SK-N-SH (cell line): ENCODE data around the gene TSEN15. TPM values are rescaled to one million over a fixed set of nuclear protein-coding genes. Genes with fewer than 3 reads are reported as not detected.

Experiments
- CTCF ChIA-PET: fragments of 300-600, 350-600 bp; formaldehyde crosslinking; extraction: SDS; loops from one replicate; lab custom pipeline; 2021; lab: Yijun Ruan, JAX
- POLR2A ChIA-PET: fragments of 350-600 bp; sonication (Branson Sonifier 250); formaldehyde crosslinking; extraction: SDS; loops from one replicate; lab custom pipeline; 2020; ENCODE audit warnings: antibody characterized with exemption, inconsistent platforms; lab: Yijun Ruan, JAX
- DNase-seq: peaks from one replicate; pipeline ENCODE4 v3.0.0; 2012
- H2AFZ ChIP-seq: fragments of 200-600 bp; sonication (generic); 2 replicates; pipeline ENCODE4 v1.8.1; 2016; ENCODE audit warnings: antibody characterized with exemption, mild to moderate bottlenecking, low read depth
- H3F3A ChIP-seq: fragments of 200-600 bp; sonication (generic); replicated peaks from 2 replicates; pipeline ENCODE3; 2016; ENCODE audit warnings: antibody characterized with exemption, mild to moderate bottlenecking; ENCODE audit not compliant: insufficient read depth
- H3K27ac ChIP-seq, 2 experiments: fragments of 200-500 bp in 1 of 2; fragments of 200-600 bp in 1 of 2; sonication (Bioruptor generic) in 1 of 2; sonication (generic), shearing (Covaris generic) in 1 of 2; 2 replicates each; pipeline versions ENCODE4 v1.5.1 to v1.6.1; 2014 to 2016; ENCODE audit warnings: low read depth in 2 of 2, inconsistent platforms in 1 of 2, low read length in 1 of 2, mild to moderate bottlenecking in 1 of 2, mixed read lengths in 1 of 2
- H3K27me3 ChIP-seq: fragments of 200-600 bp; sonication (generic), shearing (Covaris generic); 2 replicates; pipeline ENCODE4 v1.6.1; 2016; ENCODE audit warnings: mixed run types; ENCODE audit not compliant: insufficient read depth
- H3K36me3 ChIP-seq, 2 experiments: fragments of 200-500 bp in 1 of 2; fragments of 200-600 bp in 1 of 2; sonication (Bioruptor generic) in 1 of 2; sonication (generic) in 1 of 2; replicated peaks in 1 of 2; 2 replicates each; pipeline versions ENCODE3 to v1.5.1; 2014 to 2016; ENCODE audit warnings: low read length in 1 of 2, mild to moderate bottlenecking in 1 of 2; ENCODE audit not compliant: insufficient read depth in 2 of 2, control insufficient read depth in 1 of 2
- H3K4me1 ChIP-seq, 2 experiments: fragments of 200-500 bp in 1 of 2; fragments of 200-600 bp in 1 of 2; sonication (Bioruptor generic) in 1 of 2; sonication (generic), shearing (Covaris generic) in 1 of 2; 2 replicates each; pipeline versions ENCODE4 v1.5.1 to v1.6.1; 2014 to 2016; ENCODE audit warnings: low read depth in 1 of 2, low read length in 1 of 2, mixed run types in 1 of 2; ENCODE audit not compliant: insufficient read depth in 2 of 2, control insufficient read depth in 1 of 2
- H3K4me2 ChIP-seq: fragments of 200-600 bp; sonication (generic), shearing (Covaris generic); 2 replicates; pipeline ENCODE4 v1.6.1; 2017; ENCODE audit warnings: mixed run types
- H3K4me3 ChIP-seq, 2 experiments: fragments of 200-500 bp in 1 of 2; fragments of 200-600 bp in 1 of 2; sonication (Bioruptor generic) in 1 of 2; sonication (generic), shearing (Covaris generic) in 1 of 2; 2 replicates each; pipeline versions ENCODE4 v1.5.1 to v1.8.1; 2014 to 2016; ENCODE audit warnings: low read depth in 2 of 2, inconsistent platforms in 1 of 2, low read length in 1 of 2, mild to moderate bottlenecking in 1 of 2, mixed read lengths in 1 of 2, moderate library complexity in 1 of 2
- H3K79me2 ChIP-seq: fragments of 200-600 bp; sonication (generic); 2 replicates; pipeline ENCODE4 v1.8.1; 2017; ENCODE audit warnings: mild to moderate bottlenecking; ENCODE audit not compliant: insufficient read depth
- H3K9ac ChIP-seq: fragments of 200-600 bp; sonication (generic); 2 replicates; pipeline ENCODE4 v1.6.1; 2017; ENCODE audit warnings: mixed run types
- H3K9me2 ChIP-seq: fragments of 200-600 bp; sonication (generic); 2 replicates; pipeline ENCODE4 v1.6.1; 2017; ENCODE audit warnings: mixed run types
- H3K9me3 ChIP-seq: fragments of 200-600 bp; sonication (generic); 2 replicates; pipeline ENCODE4 v1.6.1; 2017; ENCODE audit warnings: mixed run types, mild to moderate bottlenecking, moderate library complexity
- H4K20me1 ChIP-seq: fragments of 200-600 bp; sonication (generic); 2 replicates; pipeline ENCODE4 v1.6.1; 2017; ENCODE audit warnings: mild to moderate bottlenecking, mixed run types; ENCODE audit not compliant: insufficient read depth
- EP300 ChIP-seq, 2 experiments: IDR thresholded peaks; 2 replicates each; pipeline versions ENCODE4 v1.4.0 to v1.6.1; 2012; ENCODE audit warnings: borderline replicate concordance in 1 of 2, low read depth in 1 of 2, low read length in 1 of 2
- FOSL2 ChIP-seq: IDR thresholded peaks from 2 replicates; pipeline ENCODE4 v1.4.0; 2012; ENCODE audit warnings: low read depth, mild to moderate bottlenecking, moderate library complexity, borderline replicate concordance
- FOXJ3 ChIP-seq: sonication (generic); formaldehyde crosslinking; IDR thresholded peaks from 2 replicates; pipeline ENCODE4 v1.5.1; 2020; ENCODE audit warnings: mild to moderate bottlenecking, missing genetic modification reagents
- GABPA ChIP-seq: IDR thresholded peaks from 2 replicates; pipeline ENCODE4 v1.4.0; 2012; ENCODE audit warnings: low read depth, mild to moderate bottlenecking
- GATA2 ChIP-seq: sonication (generic); formaldehyde crosslinking; IDR thresholded peaks from 2 replicates; pipeline ENCODE4 v1.5.0; 2020; ENCODE audit warnings: mild to moderate bottlenecking, missing genetic modification reagents
- MXI1 ChIP-seq: IDR thresholded peaks from 2 replicates; pipeline ENCODE4 v1.6.1; 2012; ENCODE audit warnings: mild to moderate bottlenecking, low read depth, low read length, improper control_type of control experiment
- NFIC ChIP-seq: IDR thresholded peaks from 2 replicates; pipeline ENCODE4 v1.4.0; 2012; ENCODE audit warnings: borderline replicate concordance
- PBX3 ChIP-seq: IDR thresholded peaks from 2 replicates; pipeline ENCODE4; 2012
- POLR2AphosphoS5 ChIP-seq: IDR thresholded peaks from 2 replicates; pipeline ENCODE4 v1.6.1; 2012; ENCODE audit warnings: low read depth, low read length
- RAD21 ChIP-seq: IDR thresholded peaks from 2 replicates; pipeline ENCODE4 v1.6.1; 2012; ENCODE audit warnings: mild to moderate bottlenecking, low read length
- RCOR1 ChIP-seq: fragments of 150-350 bp; IDR thresholded peaks from 2 replicates; pipeline ENCODE4 v1.6.1; 2017; ENCODE audit warnings: antibody characterized with exemption, low read length
- ZBTB33 ChIP-seq: IDR thresholded peaks from 2 replicates; pipeline ENCODE4 v1.4.0; 2012; ENCODE audit warnings: low read depth, borderline replicate concordance
- WGBS: methylation state at CpG from one replicate; pipeline ENCODE4 v1.1.6; 2017; ENCODE audit warnings: low lambda C conversion rate; 5-methylcytosine and 5-hydroxymethylcytosine counted together
- polyA plus RNA-seq, 3 experiments: library from polyadenylated mRNA; depleted of rRNA; stranded (reverse); fragments of >200 nt; gene quantifications; 2 replicates each; pipeline ENCODE4 v1.2.3, GENCODE V29; 2012
- TF ChIP-seq, protein P1 (sequence below): IDR thresholded peaks from 2 replicates; pipeline ENCODE4 v1.6.1; 2012; ENCODE audit warnings: mild to moderate bottlenecking, low read depth, low read length, moderate library complexity

The TSEN15 gene
- polyA plus RNA-seq, 1 of the 3 experiments (the other 2 are of a cell fraction) = 29.0 TPM

- H3K9me3 ChIP-seq = no peaks in the 10 kb centered on the region
- no peaks in the 10 kb centered on the region for H3K79me2 ChIP-seq
- WGBS = 94% methylated on average over 2 of the region's 2 CpGs
- no peaks in the 10 kb centered on the region for H3K27me3 ChIP-seq
- H3K4me2 ChIP-seq = no peak overlapping the region
- H3K9me2 ChIP-seq = no peaks in the 10 kb centered on the region
- POLR2A ChIA-PET = no interaction called here
- H4K20me1 ChIP-seq = no peaks in the 10 kb centered on the region
- no peak overlapping the region for H3K9ac ChIP-seq
- H3F3A ChIP-seq = no peaks in the 10 kb centered on the region
- H2AFZ ChIP-seq = no peak overlapping the region
- DNase-seq = no peak
- TF ChIP-seq, protein P1, sequence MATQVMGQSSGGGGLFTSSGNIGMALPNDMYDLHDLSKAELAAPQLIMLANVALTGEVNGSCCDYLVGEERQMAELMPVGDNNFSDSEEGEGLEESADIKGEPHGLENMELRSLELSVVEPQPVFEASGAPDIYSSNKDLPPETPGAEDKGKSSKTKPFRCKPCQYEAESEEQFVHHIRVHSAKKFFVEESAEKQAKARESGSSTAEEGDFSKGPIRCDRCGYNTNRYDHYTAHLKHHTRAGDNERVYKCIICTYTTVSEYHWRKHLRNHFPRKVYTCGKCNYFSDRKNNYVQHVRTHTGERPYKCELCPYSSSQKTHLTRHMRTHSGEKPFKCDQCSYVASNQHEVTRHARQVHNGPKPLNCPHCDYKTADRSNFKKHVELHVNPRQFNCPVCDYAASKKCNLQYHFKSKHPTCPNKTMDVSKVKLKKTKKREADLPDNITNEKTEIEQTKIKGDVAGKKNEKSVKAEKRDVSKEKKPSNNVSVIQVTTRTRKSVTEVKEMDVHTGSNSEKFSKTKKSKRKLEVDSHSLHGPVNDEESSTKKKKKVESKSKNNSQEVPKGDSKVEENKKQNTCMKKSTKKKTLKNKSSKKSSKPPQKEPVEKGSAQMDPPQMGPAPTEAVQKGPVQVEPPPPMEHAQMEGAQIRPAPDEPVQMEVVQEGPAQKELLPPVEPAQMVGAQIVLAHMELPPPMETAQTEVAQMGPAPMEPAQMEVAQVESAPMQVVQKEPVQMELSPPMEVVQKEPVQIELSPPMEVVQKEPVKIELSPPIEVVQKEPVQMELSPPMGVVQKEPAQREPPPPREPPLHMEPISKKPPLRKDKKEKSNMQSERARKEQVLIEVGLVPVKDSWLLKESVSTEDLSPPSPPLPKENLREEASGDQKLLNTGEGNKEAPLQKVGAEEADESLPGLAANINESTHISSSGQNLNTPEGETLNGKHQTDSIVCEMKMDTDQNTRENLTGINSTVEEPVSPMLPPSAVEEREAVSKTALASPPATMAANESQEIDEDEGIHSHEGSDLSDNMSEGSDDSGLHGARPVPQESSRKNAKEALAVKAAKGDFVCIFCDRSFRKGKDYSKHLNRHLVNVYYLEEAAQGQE = no peak
- TF ChIP-seq POLR2AphosphoS5 = no peak
- H3K4me1 ChIP-seq = no peaks in the 10 kb centered on the region; a peak in 1 of 4 replicates
- H3K36me3 ChIP-seq = no peaks in the 10 kb centered on the region
- H3K27ac ChIP-seq = no peak overlapping the region
- CTCF ChIA-PET = no interaction called here
- no peak overlapping the region for H3K4me3 ChIP-seq
These were observed 40.7 kb upstream of the TSEN15 start for GRCh38 chr1:184010788-184011187.

- no peak for DNase-seq
- H3K4me2 ChIP-seq = no peak overlapping the region
These were observed 39.3 kb upstream of the TSEN15 start for GRCh38 chr1:184012187-184012586.

More at GRCh38 chr1:184012187-184012586, 39.3 kb upstream of the TSEN15 start:
- no peaks in the 10 kb centered on the region for H3K9me2 ChIP-seq
- no peaks in the 10 kb centered on the region for H3K79me2 ChIP-seq
- POLR2A ChIA-PET = no interaction called here
- no peak overlapping the region for H3K4me3 ChIP-seq
- no peak overlapping the region for H3K9ac ChIP-seq
- no peaks in the 10 kb centered on the region for H3K27me3 ChIP-seq
- H3K4me1 ChIP-seq = no peaks in the 10 kb centered on the region; a peak in 1 of 4 replicates
- TF ChIP-seq PBX3 = no peak
- no peak for TF ChIP-seq RAD21
- TF ChIP-seq FOXJ3 (CRISPR knock-in tag) = no peak
- TF ChIP-seq ZBTB33 = no peak
- TF ChIP-seq MXI1 = no peak
- TF ChIP-seq NFIC = no peak
- TF ChIP-seq EP300 (IDR thresholded peaks at IDR 0.05; ENCODE audit: borderline replicate concordance in 1 of 2, low read depth in 1 of 2, low read length in 1 of 2) = no peak
- no peak for TF ChIP-seq GATA2 (CRISPR knock-in tag)
- no peak for TF ChIP-seq FOSL2
- no peak for TF ChIP-seq GABPA
- no peak for TF ChIP-seq RCOR1
- no peak overlapping the region for H2AFZ ChIP-seq
- H3K27ac ChIP-seq = peak overlapping the region in 1 of 2 experiments; percentile 18; a peak in 1 of 4 replicates
- CTCF ChIA-PET = no interaction called here
- no peaks in the 10 kb centered on the region for H3F3A ChIP-seq
- no peaks in the 10 kb centered on the region for H3K9me3 ChIP-seq
- no peaks in the 10 kb centered on the region for H3K36me3 ChIP-seq
- H4K20me1 ChIP-seq = no peaks in the 10 kb centered on the region
